Dendritic cell treated with granulocyte-macrophage colony-stimulating factor and Interleukin-4, amounts not matched to agents 40 ng/mL and 50 ng/mL, for 4 days (primary cell): Measurements from ENCODE around the gene RRP9.

ENCODE experiments used
- H3K27ac Mint-ChIP-seq: one replicate; pipeline ENCODE4 v1.8.0; 2022; ENCODE audit warnings: mild to moderate bottlenecking, mixed read lengths
- H3K27me3 Mint-ChIP-seq: one replicate; pipeline ENCODE4 v1.8.0; 2022; ENCODE audit warnings: mild to moderate bottlenecking, mixed read lengths
- H3K36me3 Mint-ChIP-seq: one replicate; pipeline ENCODE4 v1.8.0; 2022; ENCODE audit warnings: low read depth, mixed read lengths
- H3K4me1 Mint-ChIP-seq: one replicate; pipeline ENCODE4 v1.8.0; 2022; ENCODE audit warnings: low read depth, mixed read lengths
- H3K4me3 Mint-ChIP-seq: one replicate; pipeline ENCODE4 v1.8.0; 2022; ENCODE audit warnings: mild to moderate bottlenecking, moderate library complexity, mixed read lengths
- H3K9me3 Mint-ChIP-seq: one replicate; pipeline ENCODE4 v1.8.0; 2022; ENCODE audit warnings: mixed read lengths
- intact Hi-C: fragments of 100-400 bp; cut with micrococcal nuclease; formaldehyde crosslinking; loops from one replicate; pipeline ENCODE4 v1.15.0; 2022

RRP9 gene

GRCh38 chr3:51955893-51956770, 14.4 kb upstream of the RRP9 start:
- Mint-ChIP-seq H3K36me3 (no peaks in the 10 kb centered on the region), H3K27ac (no peak overlapping the region), H3K4me3 (peak overlapping the region; percentile 51), H3K4me1 (peaks cover 49% of the 10 kb centered on the region), H3K9me3 (no peaks in the 10 kb centered on the region), H3K27me3 (peaks cover 55% of the 10 kb centered on the region)
- intact Hi-C loops = loop anchor here (2.0 kb wide), 1 partner anchor 13 kb away; no protein-coding TSS in a partner anchor

DNA sequence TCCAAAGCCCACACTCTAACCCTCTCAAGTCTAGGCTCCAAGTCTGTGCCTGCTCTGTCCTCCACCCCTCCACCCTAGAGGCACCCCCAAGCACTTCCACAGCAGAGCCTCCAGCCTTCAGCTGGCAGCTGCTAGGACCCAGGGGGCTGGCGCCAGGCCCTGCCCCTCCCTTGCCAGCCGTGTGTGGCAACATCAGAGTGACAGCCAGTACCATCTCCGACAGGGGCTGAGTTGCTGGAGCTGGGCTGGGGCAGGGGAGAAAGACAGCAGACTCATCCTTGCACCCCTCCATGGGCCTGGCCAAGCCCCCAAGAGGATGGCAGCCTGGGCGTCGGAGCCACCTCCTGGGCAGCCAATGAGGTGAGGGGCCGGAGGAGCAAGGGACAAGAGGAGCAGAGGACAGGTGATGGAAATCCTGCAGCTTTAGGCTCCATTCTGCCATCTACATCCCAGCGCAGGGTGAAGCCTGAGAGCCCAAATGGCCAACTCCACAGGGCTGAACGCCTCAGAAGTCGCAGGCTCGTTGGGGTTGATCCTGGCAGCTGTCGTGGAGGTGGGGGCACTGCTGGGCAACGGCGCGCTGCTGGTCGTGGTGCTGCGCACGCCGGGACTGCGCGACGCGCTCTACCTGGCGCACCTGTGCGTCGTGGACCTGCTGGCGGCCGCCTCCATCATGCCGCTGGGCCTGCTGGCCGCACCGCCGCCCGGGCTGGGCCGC, 13.6 kb upstream of the RRP9 start, which contains the start of gene GPR62:
TSS of gene GPR62 (plus strand) at position 207 of the 718 bp plus-strand sequence. CDS start at position 479, 272 bp downstream.
- Mint-ChIP-seq H3K4me1 (peaks cover 49% of the 10 kb centered on the region), H3K27me3 (peaks cover 47% of the 10 kb centered on the region), H3K36me3 (no peaks in the 10 kb centered on the region), H3K9me3 (no peaks in the 10 kb centered on the region), H3K27ac (no peak within 1 kb of the TSS), H3K4me3 (peak within 1 kb of the TSS; percentile 51)
- intact Hi-C loops = loop anchor here (2.0 kb wide), 1 partner anchor 13 kb away; no protein-coding TSS in a partner anchor

- peaks cover 42% of the 10 kb centered on the region for H3K27me3 Mint-ChIP-seq
- no peaks in the 10 kb centered on the region for H3K36me3 Mint-ChIP-seq
- H3K4me3 Mint-ChIP-seq = no peak overlapping the region
- intact Hi-C loops = loop anchor here (2.0 kb wide), 1 partner anchor 14 kb away; no protein-coding TSS in a partner anchor
- no peaks in the 10 kb centered on the region for H3K9me3 Mint-ChIP-seq
- H3K27ac Mint-ChIP-seq = no peak overlapping the region
- peaks cover 49% of the 10 kb centered on the region for H3K4me1 Mint-ChIP-seq
Measured at GRCh38 chr3:51954713-51955112, 13.0 kb upstream of the RRP9 start.

- no peak overlapping the region for H3K4me3 Mint-ChIP-seq
Measured at GRCh38 chr3:51954105-51954504, 12.4 kb upstream of the RRP9 start.

GRCh38 chr3:51953445-51953844, 11.7 kb upstream of the RRP9 start:
- Mint-ChIP-seq H3K9me3 (no peaks in the 10 kb centered on the region), H3K36me3 (no peaks in the 10 kb centered on the region), H3K27me3 (peaks cover 32% of the 10 kb centered on the region), H3K4me1 (peaks cover 49% of the 10 kb centered on the region), H3K27ac (no peak overlapping the region), H3K4me3 (no peak overlapping the region)
- intact Hi-C loops = no loop called here

More at GRCh38 chr3:51954105-51954504, 12.4 kb upstream of the RRP9 start:
- no peaks in the 10 kb centered on the region for H3K36me3 Mint-ChIP-seq
- H3K4me1 Mint-ChIP-seq = peaks cover 49% of the 10 kb centered on the region
- H3K27me3 Mint-ChIP-seq = peaks cover 36% of the 10 kb centered on the region
- no peak overlapping the region for H3K27ac Mint-ChIP-seq
- intact Hi-C loops = loop anchor here (2.0 kb wide), 1 partner anchor 15 kb away; no protein-coding TSS in a partner anchor
- H3K9me3 Mint-ChIP-seq = no peaks in the 10 kb centered on the region

DNA sequence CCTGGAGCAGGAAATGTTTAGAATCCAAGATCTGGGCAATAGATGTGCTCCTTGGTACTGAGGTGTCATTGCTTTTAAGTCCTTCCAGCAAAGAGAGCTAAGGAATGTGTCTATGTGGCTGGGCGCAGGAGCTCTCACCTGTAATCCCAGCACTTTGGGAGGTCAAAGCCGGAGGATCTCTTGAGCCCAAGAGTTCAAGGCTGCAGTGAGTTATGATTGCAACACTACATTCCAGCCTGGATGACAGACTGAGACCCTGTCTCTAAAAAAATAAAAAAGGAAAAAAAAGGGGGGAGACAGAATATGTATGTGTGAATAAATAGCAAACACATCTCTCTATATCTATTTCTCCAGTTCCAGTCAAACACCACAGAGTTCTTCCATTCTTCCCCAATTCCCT, 9.2 kb upstream of the RRP9 start:
- Mint-ChIP-seq H3K9me3 (no peaks in the 10 kb centered on the region), H3K4me3 (no peak overlapping the region), H3K36me3 (no peaks in the 10 kb centered on the region), H3K4me1 (peaks cover 36% of the 10 kb centered on the region), H3K27ac (no peak overlapping the region), H3K27me3 (peaks cover 17% of the 10 kb centered on the region)
- intact Hi-C loops = no loop called here

GRCh38 chr3:51949121-51949520, 7.4 kb upstream of the RRP9 start:
- H3K36me3 Mint-ChIP-seq = peaks cover 3% of the 10 kb centered on the region
- H3K27me3 Mint-ChIP-seq = peaks cover 4% of the 10 kb centered on the region
- no peaks in the 10 kb centered on the region for H3K9me3 Mint-ChIP-seq
- no peak overlapping the region for H3K27ac Mint-ChIP-seq
- no peak overlapping the region for H3K4me3 Mint-ChIP-seq
- intact Hi-C loops = no loop called here
- peaks cover 29% of the 10 kb centered on the region for H3K4me1 Mint-ChIP-seq

- Mint-ChIP-seq H3K9me3 (no peaks in the 10 kb centered on the region), H3K27ac (no peak overlapping the region), H3K36me3 (peaks cover 5% of the 10 kb centered on the region), H3K4me1 (peaks cover 20% of the 10 kb centered on the region), H3K27me3 (peaks cover 3% of the 10 kb centered on the region), H3K4me3 (no peak overlapping the region)
- intact Hi-C loops = no loop called here
Measured at GRCh38 chr3:51948016-51948580, 6.4 kb upstream of the RRP9 start.

- Mint-ChIP-seq H3K4me1 (peaks cover 23% of the 10 kb centered on the region), H3K27ac (no peak overlapping the region), H3K36me3 (peaks cover 5% of the 10 kb centered on the region), H3K9me3 (no peaks in the 10 kb centered on the region), H3K4me3 (no peak overlapping the region), H3K27me3 (no peaks in the 10 kb centered on the region)
- intact Hi-C loops = no loop called here
Measured at GRCh38 chr3:51947215-51947900, 5.7 kb upstream of the RRP9 start.

- no peak overlapping the region for H3K4me3 Mint-ChIP-seq
- intact Hi-C loops = no loop called here
- H3K27me3 Mint-ChIP-seq = no peaks in the 10 kb centered on the region
- H3K27ac Mint-ChIP-seq = no peak overlapping the region
- H3K36me3 Mint-ChIP-seq = peaks cover 5% of the 10 kb centered on the region
- peaks cover 23% of the 10 kb centered on the region for H3K4me1 Mint-ChIP-seq
- H3K9me3 Mint-ChIP-seq = no peaks in the 10 kb centered on the region
Measured at GRCh38 chr3:51946796-51947195, 5.1 kb upstream of the RRP9 start.

DNA sequence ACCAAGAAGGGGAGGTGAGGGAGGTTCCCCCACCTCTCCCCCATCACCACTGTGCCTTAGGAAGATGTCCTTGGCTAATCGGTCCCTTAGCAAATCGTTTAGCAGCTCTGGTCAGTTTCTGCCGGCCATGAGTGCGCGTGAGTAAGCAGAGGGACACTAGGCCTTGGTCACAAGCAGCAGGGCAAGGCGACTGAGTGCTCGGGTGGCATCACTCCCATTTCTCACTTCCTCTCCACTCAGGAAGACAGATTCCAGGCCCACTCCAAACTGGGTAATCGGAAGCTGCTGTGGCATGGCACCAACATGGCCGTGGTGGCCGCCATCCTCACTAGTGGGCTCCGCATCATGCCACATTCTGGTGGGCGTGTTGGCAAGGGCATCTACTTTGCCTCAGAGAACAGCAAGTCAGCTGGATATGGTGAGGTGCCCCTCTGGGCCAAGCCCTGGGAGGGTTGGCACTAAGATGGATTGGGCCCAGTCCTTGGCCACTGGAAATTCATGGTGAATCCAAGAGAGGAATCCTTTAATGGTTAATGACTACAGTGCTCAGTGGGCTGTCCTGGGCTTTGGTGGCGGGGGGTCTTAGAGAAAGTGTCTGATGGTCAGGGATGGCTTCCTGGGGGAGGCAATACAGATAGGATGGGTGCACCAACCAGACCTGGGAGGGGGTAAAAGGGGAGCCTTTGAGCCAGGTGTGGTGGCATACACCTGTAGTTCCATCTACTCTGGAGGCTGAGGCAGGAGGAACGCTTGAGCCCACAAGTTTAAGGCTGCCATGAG, 4.4 kb upstream of the RRP9 start:
- intact Hi-C loops = no loop called here
- H3K4me1 Mint-ChIP-seq = peaks cover 26% of the 10 kb centered on the region
- no peak overlapping the region for H3K4me3 Mint-ChIP-seq
- H3K27ac Mint-ChIP-seq = no peak overlapping the region
- H3K36me3 Mint-ChIP-seq = peaks cover 5% of the 10 kb centered on the region
- H3K9me3 Mint-ChIP-seq = no peaks in the 10 kb centered on the region
- no peaks in the 10 kb centered on the region for H3K27me3 Mint-ChIP-seq

DNA sequence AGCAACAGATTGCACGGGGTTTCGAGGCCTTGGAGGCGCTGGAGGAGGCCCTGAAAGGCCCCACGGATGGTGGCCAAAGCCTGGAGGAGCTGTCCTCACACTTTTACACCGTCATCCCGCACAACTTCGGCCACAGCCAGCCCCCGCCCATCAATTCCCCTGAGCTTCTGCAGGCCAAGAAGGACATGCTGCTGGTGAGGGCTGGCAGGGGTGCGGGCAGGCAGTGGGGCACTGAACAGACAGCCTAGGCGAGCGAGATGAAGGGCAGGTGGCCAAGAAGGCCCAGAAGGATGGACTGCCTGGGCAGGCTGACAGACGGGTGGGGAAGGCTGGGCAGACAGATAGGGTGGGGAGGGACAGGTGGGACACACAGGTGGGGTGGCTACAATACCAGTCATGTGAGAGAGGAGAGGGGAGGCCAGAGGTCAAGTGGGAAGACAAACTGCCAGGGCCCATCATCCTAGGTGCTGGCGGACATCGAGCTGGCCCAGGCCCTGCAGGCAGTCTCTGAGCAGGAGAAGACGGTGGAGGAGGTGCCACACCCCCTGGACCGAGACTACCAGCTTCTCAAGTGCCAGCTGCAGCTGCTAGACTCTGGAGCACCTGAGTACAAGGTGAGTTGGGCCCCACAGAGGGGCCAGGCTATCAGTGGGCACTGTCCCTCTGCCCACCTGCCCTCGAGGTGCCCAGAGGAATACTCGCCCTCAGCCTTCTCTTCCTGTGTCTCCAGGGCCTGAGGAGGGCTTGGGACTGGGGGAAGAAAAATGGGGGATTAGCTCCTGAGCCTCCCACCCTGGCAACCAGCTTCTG, 3.5 kb upstream of the RRP9 start:
- H3K9me3 Mint-ChIP-seq = no peaks in the 10 kb centered on the region
- no peak overlapping the region for H3K4me3 Mint-ChIP-seq
- H3K27me3 Mint-ChIP-seq = no peaks in the 10 kb centered on the region
- peaks cover 13% of the 10 kb centered on the region for H3K36me3 Mint-ChIP-seq
- intact Hi-C loops = no loop called here
- peaks cover 35% of the 10 kb centered on the region for H3K4me1 Mint-ChIP-seq
- no peak overlapping the region for H3K27ac Mint-ChIP-seq
